ENCODE measurements around the gene ARMH4.

Gene ARMH4

DNA sequence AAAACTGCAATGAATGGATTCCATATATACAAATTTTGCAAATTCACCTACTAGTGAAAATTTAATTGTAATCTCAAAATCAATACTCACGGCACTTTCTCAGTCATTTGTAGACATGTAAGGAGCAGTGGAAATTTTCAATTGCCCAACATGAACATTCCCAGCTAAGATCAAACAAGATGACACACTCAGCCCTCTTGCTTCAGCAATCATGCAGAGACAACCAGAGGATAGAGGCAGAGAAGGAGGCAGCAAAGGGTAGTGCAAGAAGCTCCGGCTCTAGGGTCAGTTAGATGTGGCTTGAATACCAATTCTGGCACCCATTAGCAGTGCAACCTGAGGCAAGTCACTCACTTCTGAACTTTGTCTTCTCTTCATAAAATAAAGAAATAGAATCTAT lies 194.6 kb downstream of the ARMH4 start:
- no peak for DNase-seq

Measured in activated T-cell treated with anti-CD3 and anti-CD28 coated beads for 4 hours (primary cell).